ENCODE data around the gene TP53.

DNA sequence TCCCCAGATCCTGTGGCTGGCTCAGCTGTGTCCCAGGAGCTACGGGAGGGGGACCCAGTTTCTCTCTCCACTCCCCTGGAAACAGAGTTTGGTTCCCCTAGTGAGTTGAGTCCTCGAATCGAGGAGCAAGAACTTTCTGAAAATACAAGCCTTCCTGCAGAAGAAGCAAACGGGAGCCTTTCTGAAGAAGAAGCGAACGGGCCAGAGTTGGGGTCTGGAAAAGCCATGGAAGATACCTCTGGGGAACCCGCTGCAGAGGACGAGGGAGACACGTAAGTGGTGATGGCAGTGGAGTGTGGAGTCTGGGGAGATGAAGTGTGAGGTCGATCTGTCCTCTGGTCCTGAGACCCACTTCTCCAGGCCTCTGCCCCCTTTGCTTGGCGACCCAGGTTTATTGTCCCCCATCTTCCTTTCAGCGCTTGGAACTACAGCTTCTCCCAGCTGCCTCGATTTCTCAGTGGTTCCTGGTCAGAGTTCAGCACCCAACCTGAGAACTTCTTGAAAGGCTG lies 1.6 kb upstream of the TP53 start:
- TF ChIP-seq ELF4 (CRISPR knock-in tag; IDR thresholded peaks at IDR 0.05; ENCODE audit: low read depth) (no peak), CTCF (IDR thresholded peaks at IDR 0.05) (no peak), ZNF281 (CRISPR knock-in tag; IDR thresholded peaks at IDR 0.05) (no peak), ESRRA (CRISPR knock-in tag; IDR thresholded peaks at IDR 0.05; ENCODE audit: borderline replicate concordance) (no peak), CREB1 (CRISPR knock-in tag; IDR thresholded peaks at IDR 0.05) (no peak), NR1H2 (CRISPR knock-in tag; IDR thresholded peaks at IDR 0.05) (no peak), MAX (CRISPR knock-in tag; IDR thresholded peaks at IDR 0.05) (no peak), E2F5 (CRISPR knock-in tag; IDR thresholded peaks at IDR 0.05) (no peak), ZNF232 (CRISPR knock-in tag; IDR thresholded peaks at IDR 0.05) (no peak), AFF4 (CRISPR knock-in tag; IDR thresholded peaks at IDR 0.05; ENCODE audit: borderline replicate concordance) (no peak), SMAD4 (CRISPR knock-in tag; IDR thresholded peaks at IDR 0.05) (no peak)
- TF ChIP-seq, protein P1, sequence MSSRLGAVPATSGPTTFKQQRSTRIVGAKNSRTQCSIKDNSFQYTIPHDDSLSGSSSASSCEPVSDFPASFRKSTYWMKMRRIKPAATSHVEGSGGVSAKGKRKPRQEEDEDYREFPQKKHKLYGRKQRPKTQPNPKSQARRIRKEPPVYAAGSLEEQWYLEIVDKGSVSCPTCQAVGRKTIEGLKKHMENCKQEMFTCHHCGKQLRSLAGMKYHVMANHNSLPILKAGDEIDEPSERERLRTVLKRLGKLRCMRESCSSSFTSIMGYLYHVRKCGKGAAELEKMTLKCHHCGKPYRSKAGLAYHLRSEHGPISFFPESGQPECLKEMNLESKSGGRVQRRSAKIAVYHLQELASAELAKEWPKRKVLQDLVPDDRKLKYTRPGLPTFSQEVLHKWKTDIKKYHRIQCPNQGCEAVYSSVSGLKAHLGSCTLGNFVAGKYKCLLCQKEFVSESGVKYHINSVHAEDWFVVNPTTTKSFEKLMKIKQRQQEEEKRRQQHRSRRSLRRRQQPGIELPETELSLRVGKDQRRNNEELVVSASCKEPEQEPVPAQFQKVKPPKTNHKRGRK (CRISPR knock-in tag; IDR thresholded peaks at IDR 0.05; ENCODE audit: borderline replicate concordance) = no peak
- TF ChIP-seq, protein P2, sequence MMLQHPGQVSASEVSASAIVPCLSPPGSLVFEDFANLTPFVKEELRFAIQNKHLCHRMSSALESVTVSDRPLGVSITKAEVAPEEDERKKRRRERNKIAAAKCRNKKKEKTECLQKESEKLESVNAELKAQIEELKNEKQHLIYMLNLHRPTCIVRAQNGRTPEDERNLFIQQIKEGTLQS (CRISPR knock-in tag; conservative IDR thresholded peaks at IDR 0.05) = no peak
- TF ChIP-seq, protein P3, sequence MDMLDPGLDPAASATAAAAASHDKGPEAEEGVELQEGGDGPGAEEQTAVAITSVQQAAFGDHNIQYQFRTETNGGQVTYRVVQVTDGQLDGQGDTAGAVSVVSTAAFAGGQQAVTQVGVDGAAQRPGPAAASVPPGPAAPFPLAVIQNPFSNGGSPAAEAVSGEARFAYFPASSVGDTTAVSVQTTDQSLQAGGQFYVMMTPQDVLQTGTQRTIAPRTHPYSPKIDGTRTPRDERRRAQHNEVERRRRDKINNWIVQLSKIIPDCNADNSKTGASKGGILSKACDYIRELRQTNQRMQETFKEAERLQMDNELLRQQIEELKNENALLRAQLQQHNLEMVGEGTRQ (CRISPR knock-in tag; IDR thresholded peaks at IDR 0.05) = no peak

Data from WTC11 (cell line).